GM18870 (cell line): ENCODE results near the gene RD3L.
"Not testable (repeated sequence)": the region's sequence is repeated elsewhere in the genome, so short reads cannot be mapped to it uniquely, and the experiment has no call there.

Source experiments
- ATAC-seq: cut with Tn5 transposase; IDR thresholded peaks from one replicate; pipeline ENCODE4 v1.9.1; 2021; ENCODE audit warnings: moderate library complexity; ENCODE audit not compliant: unreplicated experiment

RD3L gene

GRCh38 chr14:103941973-103942736, at the start of gene RD3L:
Gene RD3L (minus strand): TSS chr14:103942529. CDS start chr14:103941695, 834 bp downstream.
- no peak for ATAC-seq

DNA sequence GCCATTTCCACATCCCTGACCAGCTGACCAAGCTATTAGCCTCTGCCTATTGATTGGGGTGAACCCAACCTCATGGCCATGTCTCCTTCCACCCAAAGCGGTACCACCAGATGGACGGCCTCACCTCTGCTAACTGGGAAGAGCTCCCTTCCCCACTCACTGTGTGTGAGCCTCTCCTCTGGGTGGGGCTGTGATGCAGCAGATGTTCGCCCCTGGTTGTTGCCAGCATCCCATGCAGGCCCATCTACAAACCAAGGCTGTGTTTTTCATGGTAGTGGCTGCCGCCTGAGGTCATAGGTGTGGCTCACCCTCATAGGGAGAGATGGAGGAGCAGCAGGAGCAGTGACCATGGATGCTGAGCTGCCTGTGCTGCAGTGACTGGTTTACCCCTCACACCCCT, 47.6 kb upstream of the RD3L start:
- no peak for ATAC-seq

- ATAC-seq = no peak
Measured at GRCh38 chr14:103989034-103989433, 46.7 kb upstream of the RD3L start.

- ATAC-seq = no peak
Measured at GRCh38 chr14:103984196-103984595, 41.9 kb upstream of the RD3L start.

DNA sequence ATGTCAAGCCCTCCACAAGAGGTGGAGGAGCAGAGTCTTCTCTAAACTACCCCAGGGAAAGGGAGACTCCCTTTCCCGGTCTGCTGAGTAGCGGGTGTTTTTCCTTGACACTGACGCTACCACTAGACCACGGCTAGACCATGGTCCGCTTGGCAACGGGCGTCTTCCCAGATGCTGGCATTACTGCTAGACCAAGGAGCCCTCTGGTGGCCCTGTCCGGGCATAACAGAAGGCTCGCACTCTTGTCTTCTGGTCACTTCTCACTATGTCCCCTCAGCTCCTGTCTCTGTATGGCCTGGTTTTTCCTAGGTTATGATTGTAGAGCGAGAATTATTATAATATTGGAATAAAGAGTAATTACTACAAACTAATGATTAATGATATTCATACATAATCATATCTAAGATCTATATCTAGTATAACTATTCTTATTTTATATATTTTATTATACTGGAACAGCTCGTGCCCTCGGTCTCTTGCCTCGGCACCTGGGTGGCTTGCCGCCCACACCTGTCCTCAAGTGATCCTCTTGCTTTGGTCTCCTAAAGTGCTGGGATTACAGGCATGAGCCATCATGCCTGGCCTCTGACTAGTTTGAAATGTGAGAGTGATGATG, 38.4 kb upstream of the RD3L start:
- ATAC-seq = not testable (repeated sequence)

DNA sequence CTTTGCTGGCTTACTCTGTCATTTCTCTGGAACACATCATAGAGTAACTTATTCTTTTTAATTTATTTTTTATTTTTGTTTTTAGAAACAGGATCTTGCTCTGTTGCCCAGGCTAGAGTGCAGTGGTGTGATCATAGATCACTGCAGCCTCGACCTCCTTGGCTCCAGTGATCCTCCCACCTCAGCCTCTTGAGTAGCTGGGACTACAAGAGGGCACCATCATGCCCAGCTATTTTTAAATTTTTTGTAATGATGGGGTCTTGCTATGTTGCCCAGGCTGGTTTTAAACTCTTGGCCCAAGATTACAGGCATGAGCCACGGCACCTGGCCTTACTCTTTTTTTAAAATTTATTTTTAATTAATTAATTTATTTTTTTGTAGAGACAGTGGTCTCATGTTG, 32.2 kb upstream of the RD3L start:
- ATAC-seq = no peak

GRCh38 chr14:103973354-103973753, 31.0 kb upstream of the RD3L start:
- ATAC-seq = no peak

DNA sequence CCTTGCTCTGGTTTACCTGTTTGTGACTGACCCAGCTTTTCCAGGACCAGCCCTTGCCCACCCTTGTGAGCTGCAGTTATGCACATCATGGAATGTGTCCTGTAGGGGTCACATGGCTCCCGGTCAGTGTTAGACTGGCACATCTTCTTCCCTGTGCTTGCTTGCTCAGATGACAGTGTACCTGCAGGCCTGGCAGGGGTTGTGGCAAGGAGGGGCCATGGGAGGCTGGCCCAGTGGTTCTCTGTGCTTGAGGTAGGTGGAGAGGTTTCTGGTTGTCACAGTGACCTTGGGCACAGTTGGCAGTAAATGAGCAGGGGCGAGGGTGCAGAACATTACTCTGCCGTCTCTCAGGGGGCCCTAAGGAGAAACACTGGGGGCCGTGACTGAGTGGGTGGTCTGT, 27.6 kb upstream of the RD3L start:
- ATAC-seq = no peak

- ATAC-seq = no peak
Measured at GRCh38 chr14:103966631-103967030, 24.3 kb upstream of the RD3L start.

GRCh38 chr14:103961928-103962578, 19.7 kb upstream of the RD3L start:
- no peak for ATAC-seq

- no peak for ATAC-seq
Measured at GRCh38 chr14:103960457-103961055, 18.2 kb upstream of the RD3L start.

- no peak for ATAC-seq
Measured at GRCh38 chr14:103949131-103949790, 6.9 kb upstream of the RD3L start.

DNA sequence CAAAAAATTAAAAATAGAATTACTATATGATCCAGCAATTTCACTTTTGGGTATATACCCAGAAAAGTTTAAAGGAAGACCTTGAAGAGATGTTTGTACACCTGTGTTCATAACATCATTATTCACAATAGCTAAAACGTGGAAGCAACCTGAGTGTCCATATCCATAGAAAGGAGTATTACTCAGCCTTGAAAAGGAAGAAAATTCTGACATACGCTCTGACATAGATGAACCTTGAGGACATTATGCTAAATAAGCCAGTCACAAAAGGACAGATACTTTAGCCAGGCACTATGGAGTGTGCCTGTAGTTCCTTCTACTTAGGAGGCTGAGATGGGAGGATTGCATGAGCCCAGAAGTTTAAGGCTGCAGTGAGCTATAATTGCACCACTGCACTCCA, 6.1 kb upstream of the RD3L start:
- no peak for ATAC-seq

- ATAC-seq = no peak
Measured at GRCh38 chr14:103946975-103947374, 4.6 kb upstream of the RD3L start.

DNA sequence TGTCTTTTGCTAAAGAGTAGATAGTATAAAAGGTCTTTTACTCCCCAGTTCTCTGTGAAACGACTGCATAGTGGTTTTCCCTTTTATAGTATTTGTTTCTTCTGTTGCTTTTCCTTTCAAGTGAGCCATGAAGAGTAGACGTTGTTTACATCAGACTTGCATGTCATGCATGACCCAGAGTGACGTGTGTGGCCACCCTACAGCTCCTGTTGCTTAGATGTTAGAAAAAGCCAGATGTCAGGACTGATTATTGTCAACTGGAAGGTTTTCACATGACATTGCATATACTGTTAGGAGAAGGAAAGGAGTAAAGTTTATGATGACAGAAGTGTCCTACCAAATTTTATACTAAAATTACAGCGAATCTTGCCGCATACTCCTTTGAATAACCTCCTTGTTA, 1.3 kb upstream of the RD3L start:
- no peak for ATAC-seq

DNA sequence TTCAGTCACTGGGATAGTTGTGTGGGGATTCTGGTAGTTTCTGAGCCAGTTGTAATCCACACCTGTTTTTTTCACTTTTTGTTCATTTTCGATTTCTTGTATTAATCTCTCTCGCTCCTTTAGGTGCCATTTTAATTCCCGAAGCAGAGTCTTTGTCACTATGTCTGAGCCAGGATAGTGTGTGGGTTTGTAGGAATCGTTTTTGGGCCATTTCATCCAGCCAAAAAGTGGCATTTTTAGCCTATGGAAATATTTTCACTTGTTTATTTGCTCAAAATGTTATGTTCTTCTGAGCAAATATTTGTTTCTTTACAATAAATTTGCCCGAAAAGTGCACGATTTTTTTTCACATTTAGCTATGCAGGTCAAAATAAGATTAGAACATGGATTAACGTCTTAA, 867 bp downstream of the RD3L start:
- no peak for ATAC-seq

- no peak for ATAC-seq
Measured at GRCh38 chr14:103935102-103935501, 7.2 kb downstream of the RD3L start.

DNA sequence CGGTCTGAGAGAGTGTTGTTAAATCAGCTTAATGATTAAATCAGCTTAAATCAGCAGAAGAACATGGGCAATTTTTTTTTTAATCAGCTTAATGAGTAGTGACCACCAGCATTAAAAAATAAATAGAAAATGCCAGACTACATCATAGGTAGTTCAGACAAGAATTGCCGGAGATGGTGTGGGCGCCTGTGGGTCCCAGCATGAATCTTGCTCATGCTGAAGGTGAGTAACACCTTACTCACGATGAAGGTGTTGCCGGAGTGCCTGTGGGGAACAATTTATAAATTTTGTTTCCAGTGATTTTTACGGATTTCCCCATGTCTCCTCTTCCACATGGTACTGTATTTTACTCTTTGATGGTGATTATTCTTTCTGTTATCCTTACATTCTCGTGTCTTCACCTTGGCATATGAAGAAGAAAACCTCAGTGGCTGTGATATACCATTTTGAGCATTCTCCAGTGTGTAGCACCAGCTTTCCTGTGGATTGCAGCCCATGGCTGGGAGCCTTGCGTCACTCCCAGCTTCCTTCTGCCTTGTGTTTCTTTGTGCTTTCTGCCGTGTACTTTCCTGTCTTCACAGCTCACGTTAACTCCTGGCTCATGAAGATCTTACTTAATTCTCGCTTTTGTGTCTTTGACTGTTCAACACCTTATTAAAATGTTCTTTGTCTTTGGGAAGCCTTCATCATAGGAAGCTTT, 9.4 kb downstream of the RD3L start:
- no peak for ATAC-seq

DNA sequence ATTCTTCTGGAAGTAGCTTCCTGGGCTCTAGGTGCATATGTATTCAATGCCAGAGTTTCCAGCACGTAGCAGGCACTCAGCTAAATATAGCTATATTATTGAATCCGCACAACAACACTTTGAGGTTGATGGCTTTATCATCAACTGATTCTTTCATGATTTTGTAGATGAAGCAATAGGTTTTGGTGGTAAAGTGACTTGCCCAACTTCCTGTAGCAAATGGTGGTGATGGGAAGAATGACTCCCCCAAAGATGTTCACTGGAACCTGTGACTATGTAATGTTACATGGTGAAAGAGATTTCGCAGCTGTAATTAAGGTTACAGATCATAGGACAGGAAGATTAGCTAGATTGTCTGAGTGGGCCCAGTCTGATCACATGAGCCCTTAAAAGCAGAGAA, 10.9 kb downstream of the RD3L start:
- ATAC-seq = no peak

GRCh38 chr14:103930051-103930604, 12.2 kb downstream of the RD3L start:
- ATAC-seq = no peak
